Stomach (tissue), 9 donors: Measurements from ENCODE around the gene RASSF3. TPM values are rescaled to one million over a fixed set of nuclear protein-coding genes. Genes with fewer than 3 reads are reported as not detected.

Source experiments
- DNase-seq, 2 donors: peaks; one replicate each; pipeline versions ENCODE4 v3.0.0 to v3.0.0-alpha.2; 2013 to 2019
- H3K27ac ChIP-seq, 5 donors: fragments of 200-600 bp in 4 of 5; sonication (generic) in 4 of 5; one replicate each; pipeline ENCODE4 v1.5.1; 2013 to 2019; ENCODE audit warnings: mild to moderate bottlenecking in 1 of 5, moderate library complexity in 1 of 5
- H3K27me3 ChIP-seq, 3 donors: fragments of 200-600 bp; sonication (generic); one replicate each; pipeline ENCODE4 v1.5.1; 2017 to 2019; ENCODE audit warnings: mixed run types in 1 of 3
- H3K36me3 ChIP-seq, 4 donors: fragments of 200-600 bp; sonication (generic); 1 replicate in 3 of 4; 2 replicates in 1 of 4; pipeline ENCODE4 v1.5.1; 2016 to 2019
- H3K4me1 ChIP-seq, 4 donors: fragments of 200-600 bp; sonication (generic); one replicate each; pipeline ENCODE4 v1.5.1; 2016 to 2019
- H3K4me3 ChIP-seq, 4 donors: fragments of 200-600 bp; sonication (generic) in 3 of 4; one replicate each; pipeline ENCODE4 v1.5.1; 2016 to 2019; ENCODE audit warnings: mild to moderate bottlenecking in 1 of 4
- H3K9me3 ChIP-seq, 4 donors: fragments of 200-600 bp; sonication (generic); one replicate each; pipeline ENCODE4 v1.5.1; 2016 to 2019
- EP300 ChIP-seq: sonication (generic); formaldehyde crosslinking; IDR thresholded peaks from one replicate; pipeline ENCODE4 v1.6.1; 2017; ENCODE audit warnings: antibody characterized with exemption
- POLR2A ChIP-seq, 4 donors: fragments of 450-650 bp; IDR thresholded peaks; one replicate each; pipeline ENCODE4 v1.6.1; 2016; ENCODE audit warnings: antibody characterized with exemption in 4 of 4, control low read depth in 2 of 4, mild to moderate bottlenecking in 1 of 4, moderate library complexity in 1 of 4
- POLR2AphosphoS5 ChIP-seq, 3 donors: sonication (generic); formaldehyde crosslinking; IDR thresholded peaks; one replicate each; pipeline ENCODE4 v1.6.1; 2016; ENCODE audit warnings: antibody characterized with exemption in 3 of 3
- WGBS, 5 donors: extraction: QIAGEN DNeasy Blood & Tissue Kit in 3 of 5; methylation state at CpG; one replicate each; pipeline versions ENCODE4 v1.1.5 to v1.1.7; 2013 to 2018; 5-methylcytosine and 5-hydroxymethylcytosine counted together
- intact Hi-C: fragments of 100-400 bp; cut with DNase I; formaldehyde crosslinking; loops from one replicate; pipeline ENCODE4 v1.15.1; 2023; ENCODE audit warnings: low total_unique reads
- polyA plus RNA-seq, 3 donors: library from polyadenylated mRNA; stranded (reverse); fragments of 200-250 nt; gene quantifications; one replicate each; pipeline ENCODE4 v1.2.3, GENCODE V29; 2013
- total RNA-seq, 5 donors: library from RNA; depleted of rRNA; stranded (reverse); fragments of >200 nt; gene quantifications; one replicate each; pipeline versions ENCODE4 v1.1.0 to v1.2.3, GENCODE V29; 2014 to 2016
- TF ChIP-seq, protein P1 (sequence below), 7 experiments: fragments of 450-650 bp in 4 of 7; fragments of 200-600 bp in 3 of 7; sonication (generic) in 3 of 7; IDR thresholded peaks; one replicate each; pipeline ENCODE4 v1.5.1; 2016 to 2019; ENCODE audit warnings: antibody characterized with exemption in 7 of 7, control low read depth in 2 of 7, mild to moderate bottlenecking in 1 of 7
- donor health status: healthy with polysubstance abuse.
- donor health status: Bipolar disorder and iron deficiency.
- donor health status: healthy.

The RASSF3 gene
- total and polyA plus RNA-seq, 8 donors = 29.3 to 109 (median 54.8) TPM

DNA sequence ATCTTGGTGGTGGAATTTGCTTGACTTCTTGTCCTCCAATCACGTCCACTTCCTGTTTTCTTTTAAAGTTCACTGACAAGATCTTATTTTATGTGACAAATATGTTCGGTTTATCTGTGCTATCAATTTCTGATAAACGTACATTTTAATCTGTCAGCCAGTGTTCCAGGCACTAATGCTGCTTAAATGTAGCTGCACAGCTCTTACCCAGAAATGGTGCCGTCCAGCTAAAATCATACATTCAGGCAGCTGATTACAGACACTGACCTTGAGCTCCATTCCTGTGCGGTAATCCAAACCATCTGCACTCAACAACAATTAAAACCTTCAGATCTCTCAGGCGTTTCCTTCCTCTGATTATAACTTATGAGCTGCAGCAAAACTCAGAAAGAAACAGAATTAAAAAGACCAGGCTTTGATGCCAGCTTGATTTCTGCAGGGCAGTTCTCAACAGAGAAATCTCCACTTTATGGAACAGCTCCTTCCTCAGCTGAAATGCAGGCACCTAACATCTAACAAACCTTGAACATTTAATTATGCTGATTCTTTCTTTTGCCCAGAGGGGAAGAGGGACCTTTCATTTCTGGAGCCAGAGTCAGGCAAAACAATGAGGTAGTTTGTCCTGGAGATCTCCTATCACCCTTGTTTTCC, 26.4 kb upstream of the RASSF3 start:
- WGBS, 5 donors = 7 to 19% (median 12%) methylated on average over 6 of the region's 6 CpGs

DNA sequence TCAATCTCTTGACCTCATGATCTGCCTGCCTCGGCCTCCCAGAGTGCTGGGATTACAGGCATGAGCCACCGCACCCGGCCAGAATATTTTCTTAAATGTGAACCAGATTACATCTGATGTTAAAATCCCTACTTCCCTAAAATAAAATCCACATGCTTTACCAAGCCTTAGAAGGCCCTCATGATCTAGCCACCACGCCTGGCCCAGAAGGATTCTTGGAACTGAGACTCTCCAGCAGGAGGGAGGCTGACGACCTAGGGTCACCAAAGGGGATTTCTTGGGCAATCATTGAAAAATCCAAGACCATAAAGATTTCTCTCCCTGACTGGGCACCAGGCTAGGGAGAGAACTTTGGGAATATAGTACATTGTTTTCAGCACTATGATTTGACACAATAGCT, 25.2 kb upstream of the RASSF3 start:
- TF ChIP-seq EP300 = no peak
- H3K27ac ChIP-seq = no peak overlapping the region
- DNase-seq = no peak
- no peaks in the 10 kb centered on the region for H3K36me3 ChIP-seq
- no peak overlapping the region for H3K4me3 ChIP-seq
- no peaks in the 10 kb centered on the region for H3K9me3 ChIP-seq
- peaks cover 10 to 13% (median 11%) of the 10 kb centered on the region in 4 donors for H3K4me1 ChIP-seq
- no peaks in the 10 kb centered on the region for H3K27me3 ChIP-seq
- intact Hi-C loops = no loop called here
- WGBS, 5 donors = 88 to 96% (median 94%) methylated on average over 5 of the region's 5 CpGs

More for the DNA sequence above, 26.4 kb upstream of the RASSF3 start:
- no peaks in the 10 kb centered on the region for H3K27me3 ChIP-seq
- DNase-seq = peak in 1 of 2 donors; percentile 51
- H3K9me3 ChIP-seq = no peaks in the 10 kb centered on the region
- TF ChIP-seq POLR2A (IDR thresholded peaks at IDR 0.05) (no peak), EP300 (no peak), POLR2AphosphoS5 (IDR thresholded peaks at IDR 0.05) (no peak)
- TF ChIP-seq, protein P1, sequence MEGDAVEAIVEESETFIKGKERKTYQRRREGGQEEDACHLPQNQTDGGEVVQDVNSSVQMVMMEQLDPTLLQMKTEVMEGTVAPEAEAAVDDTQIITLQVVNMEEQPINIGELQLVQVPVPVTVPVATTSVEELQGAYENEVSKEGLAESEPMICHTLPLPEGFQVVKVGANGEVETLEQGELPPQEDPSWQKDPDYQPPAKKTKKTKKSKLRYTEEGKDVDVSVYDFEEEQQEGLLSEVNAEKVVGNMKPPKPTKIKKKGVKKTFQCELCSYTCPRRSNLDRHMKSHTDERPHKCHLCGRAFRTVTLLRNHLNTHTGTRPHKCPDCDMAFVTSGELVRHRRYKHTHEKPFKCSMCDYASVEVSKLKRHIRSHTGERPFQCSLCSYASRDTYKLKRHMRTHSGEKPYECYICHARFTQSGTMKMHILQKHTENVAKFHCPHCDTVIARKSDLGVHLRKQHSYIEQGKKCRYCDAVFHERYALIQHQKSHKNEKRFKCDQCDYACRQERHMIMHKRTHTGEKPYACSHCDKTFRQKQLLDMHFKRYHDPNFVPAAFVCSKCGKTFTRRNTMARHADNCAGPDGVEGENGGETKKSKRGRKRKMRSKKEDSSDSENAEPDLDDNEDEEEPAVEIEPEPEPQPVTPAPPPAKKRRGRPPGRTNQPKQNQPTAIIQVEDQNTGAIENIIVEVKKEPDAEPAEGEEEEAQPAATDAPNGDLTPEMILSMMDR (IDR thresholded peaks at IDR 0.05) = no peak
- peak overlapping the region in 1 of 5 donors; percentile 10 for H3K27ac ChIP-seq
- no peaks in the 10 kb centered on the region for H3K36me3 ChIP-seq
- intact Hi-C loops = no loop called here
- H3K4me3 ChIP-seq = no peak overlapping the region
- peaks cover 10 to 13% (median 11%) of the 10 kb centered on the region in 4 donors for H3K4me1 ChIP-seq

GRCh38 chr12:64587447-64587846, 22.8 kb upstream of the RASSF3 start:
- 83 to 87% (median 86%) methylated on average over 5 of the region's 5 CpGs for WGBS, 5 donors

DNA sequence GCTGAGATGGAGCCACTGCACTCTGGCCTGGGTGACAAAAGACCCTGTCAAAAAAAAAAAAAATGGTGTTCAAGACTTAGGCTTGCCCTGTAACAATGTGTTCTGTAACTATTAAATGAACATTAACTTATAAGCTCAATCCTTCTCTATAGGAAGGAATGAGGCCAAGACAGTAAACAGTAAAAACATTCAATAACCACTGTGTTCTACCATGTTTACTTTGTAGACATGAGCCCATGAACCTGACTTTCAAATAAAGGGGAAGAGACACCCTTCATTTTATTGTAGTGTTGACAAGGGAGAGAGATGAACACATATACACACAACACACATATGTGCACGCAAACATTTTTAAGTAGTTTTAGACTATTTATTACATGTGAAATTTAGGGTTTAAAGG, 20.1 kb upstream of the RASSF3 start:
- no peaks in the 10 kb centered on the region for H3K36me3 ChIP-seq
- 77 to 98% (median 94%) methylated on average over 1 of the region's 1 CpG for WGBS, 5 donors
- DNase-seq = no peak

More at GRCh38 chr12:64587447-64587846, 22.8 kb upstream of the RASSF3 start:
- Histone ChIP-seq H3K36me3 (no peaks in the 10 kb centered on the region), H3K4me3 (no peak overlapping the region), H3K27me3 (no peaks in the 10 kb centered on the region), H3K27ac (no peak overlapping the region), H3K4me1 (peaks cover 10 to 13% (median 11%) of the 10 kb centered on the region in 4 donors), H3K9me3 (no peaks in the 10 kb centered on the region)
- no peak for DNase-seq
- TF ChIP-seq POLR2A (IDR thresholded peaks at IDR 0.05) (no peak), EP300 (no peak), POLR2AphosphoS5 (IDR thresholded peaks at IDR 0.05) (no peak)
- TF ChIP-seq, protein P1 (IDR thresholded peaks at IDR 0.05) = no peak
- intact Hi-C loops = no loop called here

More for the DNA sequence above, 20.1 kb upstream of the RASSF3 start:
- intact Hi-C loops = no loop called here
- H3K9me3 ChIP-seq = no peaks in the 10 kb centered on the region
- TF ChIP-seq, protein P1 (IDR thresholded peaks at IDR 0.05) = no peak
- TF ChIP-seq POLR2A (IDR thresholded peaks at IDR 0.05) (no peak), EP300 (no peak), POLR2AphosphoS5 (IDR thresholded peaks at IDR 0.05) (no peak)
- no peak overlapping the region for H3K27ac ChIP-seq
- no peaks in the 10 kb centered on the region for H3K27me3 ChIP-seq
- no peaks in the 10 kb centered on the region for H3K4me1 ChIP-seq
- H3K4me3 ChIP-seq = no peak overlapping the region
